Tibial nerve (tissue), 4 donors: Measurements from ENCODE around the gene LANCL2.

Source experiments
- CTCF ChIP-seq, 5 experiments: fragments of 200-600 bp in 3 of 5; fragments of 450-650 bp in 2 of 5; sonication (generic) in 3 of 5; IDR thresholded peaks; one replicate each; pipeline ENCODE4 v1.5.1; 2016 to 2019; ENCODE audit warnings: antibody characterized with exemption in 5 of 5, mild to moderate bottlenecking in 3 of 5, moderate library complexity in 2 of 5
- EP300 ChIP-seq, 2 donors: sonication (generic); formaldehyde crosslinking; IDR thresholded peaks; one replicate each; pipeline ENCODE4 v1.6.1; 2017; ENCODE audit warnings: antibody characterized with exemption in 2 of 2, mild to moderate bottlenecking in 1 of 2
- POLR2A ChIP-seq, 2 donors: fragments of 450-650 bp; IDR thresholded peaks; one replicate each; pipeline ENCODE4 v1.6.1; 2017; ENCODE audit warnings: antibody characterized with exemption in 2 of 2, mild to moderate bottlenecking in 2 of 2, moderate library complexity in 2 of 2

GRCh38 chr7:55440040-55440690, 75.0 kb downstream of the LANCL2 start:
- TF ChIP-seq EP300 (IDR thresholded peaks at IDR 0.05) (no peak), CTCF (IDR thresholded peaks at IDR 0.05) (no peak), POLR2A (IDR thresholded peaks at IDR 0.05) (no peak)
